ENCODE data around the gene ZNF416. TPM values are rescaled to one million over a fixed set of nuclear protein-coding genes. Genes with fewer than 3 reads are reported as not detected.

ZNF416 gene
- total and polyA plus RNA-seq, 2 of the 8 experiments (the other 6 are each of a cell fraction or from before 2014, with no cell fraction given), result 3.2 to 10.3 TPM

DNA sequence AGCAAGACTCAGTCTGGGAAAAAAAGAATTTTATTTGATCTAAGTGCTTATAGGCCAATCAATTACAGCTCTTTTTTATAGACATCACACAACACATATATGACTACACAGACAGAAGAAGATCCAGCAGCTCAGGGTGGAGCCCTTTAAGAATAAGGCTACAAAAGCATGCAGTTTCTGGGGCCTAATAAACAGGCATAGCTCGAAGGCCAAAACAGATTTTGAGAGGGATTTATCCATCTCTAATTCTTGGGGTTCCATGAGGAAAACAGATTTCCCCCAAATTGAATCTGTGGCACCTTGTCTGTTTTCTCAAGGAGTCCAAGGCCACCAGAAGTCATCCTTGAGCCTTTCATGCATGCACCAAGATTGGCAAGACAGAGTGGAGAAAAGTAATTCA is 15.2 kb downstream of the ZNF416 start:
- Histone ChIP-seq H3K9me3 (ENCODE audit: insufficient read depth in 2 of 2, low read depth in 1 of 2, low read length in 1 of 2) (peaks cover 49 to 68% of the 10 kb centered on the region in 2 experiments), H3K4me3 (ENCODE audit: extremely low read depth in 1 of 4, insufficient read depth in 2 of 4, low read depth in 3 of 4, low read length in 4 of 4) (no peak overlapping the region), H4K20me1 (replicated peaks in 1 of 2; ENCODE audit: control insufficient read depth in 1 of 2, insufficient read depth in 2 of 2, low read length in 2 of 2) (no peaks in the 10 kb centered on the region), H3K14ac (ENCODE audit: insufficient read length) (no peak overlapping the region), H2BK20ac (ENCODE audit: low read length) (no peak overlapping the region), H3K4me1 (replicated peaks in 1 of 4; ENCODE audit: control insufficient read depth in 3 of 4, insufficient read depth in 4 of 4, low read length in 3 of 4) (peaks cover 0 to 3% (median under 1%) of the 10 kb centered on the region in 4 experiments; a peak in 3 of 7 replicates), H2AFZ (ENCODE audit: low read length) (no peak overlapping the region), H2BK120ac (replicated peaks; ENCODE audit: low read depth, low read length) (no peak overlapping the region), H2BK12ac (ENCODE audit: low read depth, low read length) (no peak overlapping the region), H3K23me2 (ENCODE audit: low read depth, low read length) (peaks cover 3% of the 10 kb centered on the region; the same call in 1 of the 2 replicates), H3K4me2 (ENCODE audit: insufficient read depth in 1 of 2, low read depth in 2 of 2, low read length in 2 of 2) (no peak overlapping the region), H3K4ac (replicated peaks; ENCODE audit: insufficient read length, low read depth, low read length) (no peak overlapping the region), H3K27me3 (replicated peaks in 1 of 4; ENCODE audit: control insufficient read depth in 3 of 4, extremely low read depth in 1 of 4, insufficient read depth in 3 of 4, low read length in 3 of 4) (no peaks in the 10 kb centered on the region), H2BK15ac (ENCODE audit: low read length) (no peak overlapping the region), H4K91ac (replicated peaks; ENCODE audit: insufficient read length, low read length) (no peak overlapping the region), H2AK5ac (ENCODE audit: low read depth, low read length) (no peak overlapping the region), H3K23ac (ENCODE audit: insufficient read length) (no peak overlapping the region), H3K9ac (replicated peaks in 1 of 4; ENCODE audit: extremely low read depth in 1 of 4, low read depth in 3 of 4, low read length in 3 of 4) (no peak overlapping the region), H3K18ac (ENCODE audit: extremely low read depth, low read length) (no peak overlapping the region), H3K36me3 (ENCODE audit: control insufficient read depth in 2 of 4, insufficient read depth in 4 of 4, low read length in 3 of 4) (no peaks in the 10 kb centered on the region), H3K79me1 (ENCODE audit: low read depth, low read length) (no peaks in the 10 kb centered on the region), H3K56ac (replicated peaks; ENCODE audit: insufficient read length, low read depth, low read length) (no peak overlapping the region), H3K79me2 (ENCODE audit: control insufficient read depth in 1 of 2, insufficient read depth in 2 of 2, low read length in 2 of 2) (peaks cover 0 to 10% of the 10 kb centered on the region in 2 experiments; a peak in 2 of 4 replicates), H3K27ac (ENCODE audit: low read depth, low read length) (no peak overlapping the region), H2BK5ac (ENCODE audit: low read depth, low read length) (no peak overlapping the region), H4K8ac (ENCODE audit: extremely low read depth, insufficient read depth, low read length) (no peak overlapping the region), H4K5ac (ENCODE audit: insufficient read length, low read depth, low read length) (no peak overlapping the region)
- ChIA-PET CTCF (ENCODE audit: partially characterized antibody) (no interaction called here), POLR2A (ENCODE audit: partially characterized antibody) (interaction anchor here (0.6 to 1.3 kb wide), 3 partner anchors 11 to 304 kb away, joined by 3 read pairs; partner anchors contain the start of gene ZIK1)
- WGBS, 2 experiments (ENCODE audit: extremely low coverage in 1 of 2, insufficient coverage in 1 of 2, insufficient read length in 1 of 2, insufficient replicate concordance in 2 of 2, low coverage in 1 of 2, low lambda C conversion rate in 2 of 2, missing lambda C conversion rate in 1 of 2), result 67% methylated on average over 1 of the region's 1 CpG; no CpG with 5 or more reads in 1 of the 2 experiments
- FAIRE-seq (no peak), DNase-seq (ENCODE audit: low read depth in 1 of 2, low spot score in 2 of 2) (no peak)
- no peak for TF ChIP-seq POLR2A (IDR thresholded peaks at IDR 0.05; ENCODE audit: control extremely low read depth in 1 of 2, low read depth in 2 of 2, low read length in 2 of 2)
- no peak for TF ChIP-seq SP1 (IDR thresholded peaks at IDR 0.05; ENCODE audit: low read depth, low read length)
- TF ChIP-seq SIN3A (conservative IDR thresholded peaks at IDR 0.05 in 1 of 2, IDR thresholded peaks at IDR 0.05 in 1 of 2; ENCODE audit: low read depth in 1 of 2, low read length in 2 of 2), result no peak
- TF ChIP-seq EGR1 (IDR thresholded peaks at IDR 0.05; ENCODE audit: borderline replicate concordance, low read depth, low read length), result no peak
- no peak for TF ChIP-seq JUND (IDR thresholded peaks at IDR 0.05; ENCODE audit: low read length)
- no peak for TF ChIP-seq RBBP5 (IDR thresholded peaks at IDR 0.05; ENCODE audit: borderline replicate concordance, low read depth, low read length)
- TF ChIP-seq, protein P1, sequence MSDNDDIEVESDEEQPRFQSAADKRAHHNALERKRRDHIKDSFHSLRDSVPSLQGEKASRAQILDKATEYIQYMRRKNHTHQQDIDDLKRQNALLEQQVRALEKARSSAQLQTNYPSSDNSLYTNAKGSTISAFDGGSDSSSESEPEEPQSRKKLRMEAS (IDR thresholded peaks at IDR 0.05), result no peak
- TF ChIP-seq, protein P2, sequence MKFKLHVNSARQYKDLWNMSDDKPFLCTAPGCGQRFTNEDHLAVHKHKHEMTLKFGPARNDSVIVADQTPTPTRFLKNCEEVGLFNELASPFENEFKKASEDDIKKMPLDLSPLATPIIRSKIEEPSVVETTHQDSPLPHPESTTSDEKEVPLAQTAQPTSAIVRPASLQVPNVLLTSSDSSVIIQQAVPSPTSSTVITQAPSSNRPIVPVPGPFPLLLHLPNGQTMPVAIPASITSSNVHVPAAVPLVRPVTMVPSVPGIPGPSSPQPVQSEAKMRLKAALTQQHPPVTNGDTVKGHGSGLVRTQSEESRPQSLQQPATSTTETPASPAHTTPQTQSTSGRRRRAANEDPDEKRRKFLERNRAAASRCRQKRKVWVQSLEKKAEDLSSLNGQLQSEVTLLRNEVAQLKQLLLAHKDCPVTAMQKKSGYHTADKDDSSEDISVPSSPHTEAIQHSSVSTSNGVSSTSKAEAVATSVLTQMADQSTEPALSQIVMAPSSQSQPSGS (IDR thresholded peaks at IDR 0.05; ENCODE audit: low read length), result no peak
- TF ChIP-seq EZH2 (IDR thresholded peaks at IDR 0.05; ENCODE audit: low read depth, low read length, severe bottlenecking), result no peak
- TF ChIP-seq HDAC2 (IDR thresholded peaks at IDR 0.05; ENCODE audit: borderline replicate concordance in 1 of 2, low read depth in 2 of 2, low read length in 2 of 2), result no peak
- TF ChIP-seq, protein P3, sequence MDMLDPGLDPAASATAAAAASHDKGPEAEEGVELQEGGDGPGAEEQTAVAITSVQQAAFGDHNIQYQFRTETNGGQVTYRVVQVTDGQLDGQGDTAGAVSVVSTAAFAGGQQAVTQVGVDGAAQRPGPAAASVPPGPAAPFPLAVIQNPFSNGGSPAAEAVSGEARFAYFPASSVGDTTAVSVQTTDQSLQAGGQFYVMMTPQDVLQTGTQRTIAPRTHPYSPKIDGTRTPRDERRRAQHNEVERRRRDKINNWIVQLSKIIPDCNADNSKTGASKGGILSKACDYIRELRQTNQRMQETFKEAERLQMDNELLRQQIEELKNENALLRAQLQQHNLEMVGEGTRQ (IDR thresholded peaks at IDR 0.05; ENCODE audit: low read length), result no peak
